Bone marrow (tissue), 2 donors: ENCODE data around the gene INTS1.
"Not testable (repeated sequence)": the region's sequence is repeated elsewhere in the genome, so short reads cannot be mapped to it uniquely, and the experiment has no call there.

ENCODE experiments used
- DNase-seq, 2 donors: peaks; one replicate each; lab custom pipeline; 2025; lab: John Stamatoyannopoulos, UW

Gene INTS1

GRCh38 chr7:1531979-1532455 is 27.8 kb upstream of the INTS1 start:
- no peak for DNase-seq

GRCh38 chr7:1531263-1531978 is 27.2 kb upstream of the INTS1 start:
- DNase-seq = peak; percentile 20 to 30

- no peak for DNase-seq
These were observed 26.7 kb upstream of the INTS1 start for GRCh38 chr7:1530946-1531262.

GRCh38 chr7:1529383-1530116 is 25.4 kb upstream of the INTS1 start:
- DNase-seq = no peak

- DNase-seq = no peak
These were observed 22.1 kb upstream of the INTS1 start for GRCh38 chr7:1526271-1526754.

GRCh38 chr7:1525409-1525808 is 21.2 kb upstream of the INTS1 start:
- DNase-seq = no peak

- no peak for DNase-seq
These were observed 19.7 kb upstream of the INTS1 start for GRCh38 chr7:1523844-1524243.

- DNase-seq = no peak
These were observed 19.0 kb upstream of the INTS1 start for GRCh38 chr7:1523208-1523607.

- no peak for DNase-seq
These were observed 17.3 kb upstream of the INTS1 start for GRCh38 chr7:1521456-1521855.

GRCh38 chr7:1520539-1521234 is 16.5 kb upstream of the INTS1 start:
- DNase-seq = no peak

- DNase-seq = not testable (repeated sequence)
These were observed 15.2 kb upstream of the INTS1 start for GRCh38 chr7:1519322-1519922.

- DNase-seq = no peak
These were observed 12.5 kb upstream of the INTS1 start for GRCh38 chr7:1516586-1517251.

- DNase-seq = not testable (repeated sequence)
These were observed 11.3 kb upstream of the INTS1 start for GRCh38 chr7:1515509-1515967.

GRCh38 chr7:1514995-1515401 is 10.8 kb upstream of the INTS1 start:
- no peak for DNase-seq

- DNase-seq = no peak
These were observed 10.2 kb upstream of the INTS1 start for GRCh38 chr7:1514407-1514806.

- no peak for DNase-seq
These were observed 9.5 kb upstream of the INTS1 start for GRCh38 chr7:1513657-1514095.

GRCh38 chr7:1512781-1513656 is 8.8 kb upstream of the INTS1 start:
- peak; percentile 53 to 91 for DNase-seq

GRCh38 chr7:1511444-1512422 is 7.5 kb upstream of the INTS1 start:
- DNase-seq = no peak

GRCh38 chr7:1510780-1511154 is 6.6 kb upstream of the INTS1 start:
- peak in 1 of 2 donors; percentile 82 for DNase-seq
